GM20000 (cell line): Measurements from ENCODE around the gene ARAP3.

Source experiments
- DNase-seq: peaks from one replicate; pipeline ENCODE4 v3.0.0; 2012; ENCODE audit warnings: low spot score
- CTCF ChIP-seq: IDR thresholded peaks from 2 replicates; pipeline ENCODE4 v1.5.1; 2012; ENCODE audit warnings: mild to moderate bottlenecking, control low read depth; ENCODE audit errors: extremely low read depth, missing control alignments

Gene ARAP3

GRCh38 chr5:141609044-141609443, 73.0 kb downstream of the ARAP3 start:
- no peak for DNase-seq
- no peak for TF ChIP-seq CTCF

- DNase-seq, result no peak
- no peak for TF ChIP-seq CTCF
Measured at GRCh38 chr5:141608557-141608956, 73.5 kb downstream of the ARAP3 start.

- no peak for DNase-seq
- TF ChIP-seq CTCF, result no peak
Measured at GRCh38 chr5:141608046-141608445, 74.0 kb downstream of the ARAP3 start.

GRCh38 chr5:141605523-141606277, 76.3 kb downstream of the ARAP3 start:
- peak; percentile 59 for DNase-seq
- no peak for TF ChIP-seq CTCF

GRCh38 chr5:141603923-141604717, 77.9 kb downstream of the ARAP3 start:
- no peak for DNase-seq
- no peak for TF ChIP-seq CTCF
